Measurements from ENCODE around the gene AAMDC.

GRCh38 chr11:77776455-77776854 lies 44.5 kb upstream of the AAMDC start:
- no peak for TF ChIP-seq SP1 (IDR thresholded peaks at IDR 0.05)
- no peak for TF ChIP-seq BHLHE40 (IDR thresholded peaks at IDR 0.05; ENCODE audit: borderline replicate concordance)
- no peak for TF ChIP-seq CTBP1 (IDR thresholded peaks at IDR 0.05; ENCODE audit: borderline replicate concordance)
- no peak for TF ChIP-seq SUZ12 (IDR thresholded peaks at IDR 0.05)
- no peak for TF ChIP-seq FOXK2 (IDR thresholded peaks at IDR 0.05)
- TF ChIP-seq ELF4 (IDR thresholded peaks at IDR 0.05) = no peak
- no peak for TF ChIP-seq ZNF384 (IDR thresholded peaks at IDR 0.05)

Data from HEK293T (cell line).